A673 (cell line): ENCODE results near the gene BABAM2. TPM values are rescaled to one million over a fixed set of nuclear protein-coding genes. Genes with fewer than 3 reads are reported as not detected.

Experiments
- BruUV-seq: library from RNA; stranded (reverse); fragments of 400-500 nt; replicated peaks from 2 replicates; lab custom pipeline; 2021; lab: Mats Ljungman, UMichigan
- CTCF ChIA-PET: fragments of 300-600 bp; sonication (Branson Sonifier 250); formaldehyde crosslinking; loops from one replicate; lab custom pipeline; 2022; ENCODE audit warnings: antibody characterized with exemption; lab: Charles Lee
- POLR2A ChIA-PET: fragments of 300-600 bp; sonication (Branson Sonifier 250); formaldehyde crosslinking; loops from one replicate; lab custom pipeline; 2022; ENCODE audit warnings: antibody characterized with exemption; ENCODE audit not compliant: low non-redundant PET; lab: Charles Lee
- DNase-seq: peaks from one replicate; pipeline ENCODE4 v3.0.0-alpha.2; 2015; ENCODE audit warnings: low spot score
- H3K27ac ChIP-seq: fragments of 200-600 bp; sonication (generic); 2 replicates; pipeline ENCODE4 v1.5.1; 2016; ENCODE audit warnings: mixed run types, low read depth, mild to moderate bottlenecking, mixed read lengths, antibody characterized with exemption, low read length; ENCODE audit not compliant: poor library complexity, severe bottlenecking
- H3K27me3 ChIP-seq: fragments of 200-600 bp; sonication (generic); replicated peaks from 2 replicates; pipeline ENCODE4 v1.6.1; 2017; ENCODE audit warnings: mixed run types, low read depth, mild to moderate bottlenecking, mixed read lengths, antibody characterized with exemption, low read length; ENCODE audit not compliant: insufficient read depth, poor library complexity
- H3K36me3 ChIP-seq: fragments of 200-600 bp; sonication (generic); 2 replicates; pipeline ENCODE4 v1.6.1; 2016; ENCODE audit warnings: mixed run types, mild to moderate bottlenecking, mixed read lengths, antibody characterized with exemption, low read length; ENCODE audit not compliant: insufficient read depth, poor library complexity, severe bottlenecking
- H3K4me1 ChIP-seq: fragments of 200-600 bp; sonication (generic); 2 replicates; pipeline ENCODE4 v1.6.1; 2017; ENCODE audit warnings: mixed run types, mild to moderate bottlenecking, mixed read lengths, antibody characterized with exemption, low read length; ENCODE audit not compliant: insufficient read depth, poor library complexity, severe bottlenecking
- H3K4me3 ChIP-seq: fragments of 200-600 bp; sonication (generic); 2 replicates; pipeline ENCODE4 v1.5.1; 2016; ENCODE audit warnings: low read depth, mixed run types, mild to moderate bottlenecking, mixed read lengths, low read length; ENCODE audit not compliant: poor library complexity, severe bottlenecking
- H3K9me3 ChIP-seq: fragments of 200-600 bp; sonication (generic); 2 replicates; pipeline ENCODE4 v1.6.1; 2016; ENCODE audit warnings: mixed run types, low read depth, mild to moderate bottlenecking, mixed read lengths, antibody characterized with exemption, low read length; ENCODE audit not compliant: poor library complexity, severe bottlenecking
- EZH2 ChIP-seq: fragments of 200-600 bp; sonication (generic); IDR thresholded peaks from 2 replicates; pipeline ENCODE4 v1.6.1; 2017; ENCODE audit warnings: borderline replicate concordance, low read depth, mild to moderate bottlenecking, mixed read lengths, antibody characterized with exemption, low read length; ENCODE audit not compliant: poor library complexity, severe bottlenecking
- intact Hi-C: fragments of 100-400 bp; cut with micrococcal nuclease; formaldehyde crosslinking; loops from one replicate; pipeline ENCODE4 v1.10.0; 2022; ENCODE audit not compliant: unreplicated experiment
- total RNA-seq: library from RNA; stranded (reverse); gene quantifications from 2 replicates; pipeline ENCODE4 v1.2.3, GENCODE V29; 2021
- TF ChIP-seq, protein P1 (sequence below): fragments of 300-800, 200-600 bp; sonication (generic); conservative IDR thresholded peaks from 2 replicates; pipeline ENCODE4 v1.5.1; 2017; ENCODE audit warnings: low read depth, mild to moderate bottlenecking, antibody characterized with exemption, low read length, moderate library complexity, mixed read lengths

BABAM2 gene
- total RNA-seq, 1 experiment from 2014 or later: 21.8 TPM

GRCh38 chr2:27869763-27870162 lies 20.8 kb upstream of the BABAM2 start:
- DNase-seq: no peak
- TF ChIP-seq, protein P1, sequence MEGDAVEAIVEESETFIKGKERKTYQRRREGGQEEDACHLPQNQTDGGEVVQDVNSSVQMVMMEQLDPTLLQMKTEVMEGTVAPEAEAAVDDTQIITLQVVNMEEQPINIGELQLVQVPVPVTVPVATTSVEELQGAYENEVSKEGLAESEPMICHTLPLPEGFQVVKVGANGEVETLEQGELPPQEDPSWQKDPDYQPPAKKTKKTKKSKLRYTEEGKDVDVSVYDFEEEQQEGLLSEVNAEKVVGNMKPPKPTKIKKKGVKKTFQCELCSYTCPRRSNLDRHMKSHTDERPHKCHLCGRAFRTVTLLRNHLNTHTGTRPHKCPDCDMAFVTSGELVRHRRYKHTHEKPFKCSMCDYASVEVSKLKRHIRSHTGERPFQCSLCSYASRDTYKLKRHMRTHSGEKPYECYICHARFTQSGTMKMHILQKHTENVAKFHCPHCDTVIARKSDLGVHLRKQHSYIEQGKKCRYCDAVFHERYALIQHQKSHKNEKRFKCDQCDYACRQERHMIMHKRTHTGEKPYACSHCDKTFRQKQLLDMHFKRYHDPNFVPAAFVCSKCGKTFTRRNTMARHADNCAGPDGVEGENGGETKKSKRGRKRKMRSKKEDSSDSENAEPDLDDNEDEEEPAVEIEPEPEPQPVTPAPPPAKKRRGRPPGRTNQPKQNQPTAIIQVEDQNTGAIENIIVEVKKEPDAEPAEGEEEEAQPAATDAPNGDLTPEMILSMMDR: no peak
- no peak for TF ChIP-seq EZH2
- ChIA-PET CTCF (no interaction called here), POLR2A (no interaction called here)
- H3K9me3 ChIP-seq: no peaks in the 10 kb centered on the region
- intact Hi-C loops: no loop called here
- no TSS peak for BruUV-seq
- H3K36me3 ChIP-seq: no peaks in the 10 kb centered on the region
- H3K27me3 ChIP-seq: no peaks in the 10 kb centered on the region
- H3K27ac ChIP-seq: no peak overlapping the region
- no peak overlapping the region for H3K4me3 ChIP-seq
- no peaks in the 10 kb centered on the region for H3K4me1 ChIP-seq

- ChIA-PET CTCF (no interaction called here), POLR2A (no interaction called here)
- Histone ChIP-seq H3K36me3 (no peaks in the 10 kb centered on the region), H3K27me3 (no peaks in the 10 kb centered on the region), H3K9me3 (no peaks in the 10 kb centered on the region), H3K4me1 (no peaks in the 10 kb centered on the region), H3K27ac (no peak overlapping the region), H3K4me3 (no peak overlapping the region)
- TF ChIP-seq EZH2: no peak
- TF ChIP-seq, protein P1: no peak
- intact Hi-C loops: no loop called here
- BruUV-seq: no TSS peak
- no peak for DNase-seq
Measured at GRCh38 chr2:27870724-27871123, 19.8 kb upstream of the BABAM2 start.

GRCh38 chr2:27871802-27872201 lies 18.7 kb upstream of the BABAM2 start:
- Histone ChIP-seq H3K4me3 (no peak overlapping the region), H3K36me3 (no peaks in the 10 kb centered on the region), H3K9me3 (no peaks in the 10 kb centered on the region), H3K4me1 (no peaks in the 10 kb centered on the region), H3K27ac (no peak overlapping the region), H3K27me3 (no peaks in the 10 kb centered on the region)
- POLR2A ChIA-PET: no interaction called here
- no peak for TF ChIP-seq EZH2
- TF ChIP-seq, protein P1: no peak
- DNase-seq: peak; percentile 22
- BruUV-seq: no TSS peak
- CTCF ChIA-PET: no interaction called here
- intact Hi-C loops: no loop called here
